Measurements from ENCODE around the gene SMPD3.

The SMPD3 gene

DNA sequence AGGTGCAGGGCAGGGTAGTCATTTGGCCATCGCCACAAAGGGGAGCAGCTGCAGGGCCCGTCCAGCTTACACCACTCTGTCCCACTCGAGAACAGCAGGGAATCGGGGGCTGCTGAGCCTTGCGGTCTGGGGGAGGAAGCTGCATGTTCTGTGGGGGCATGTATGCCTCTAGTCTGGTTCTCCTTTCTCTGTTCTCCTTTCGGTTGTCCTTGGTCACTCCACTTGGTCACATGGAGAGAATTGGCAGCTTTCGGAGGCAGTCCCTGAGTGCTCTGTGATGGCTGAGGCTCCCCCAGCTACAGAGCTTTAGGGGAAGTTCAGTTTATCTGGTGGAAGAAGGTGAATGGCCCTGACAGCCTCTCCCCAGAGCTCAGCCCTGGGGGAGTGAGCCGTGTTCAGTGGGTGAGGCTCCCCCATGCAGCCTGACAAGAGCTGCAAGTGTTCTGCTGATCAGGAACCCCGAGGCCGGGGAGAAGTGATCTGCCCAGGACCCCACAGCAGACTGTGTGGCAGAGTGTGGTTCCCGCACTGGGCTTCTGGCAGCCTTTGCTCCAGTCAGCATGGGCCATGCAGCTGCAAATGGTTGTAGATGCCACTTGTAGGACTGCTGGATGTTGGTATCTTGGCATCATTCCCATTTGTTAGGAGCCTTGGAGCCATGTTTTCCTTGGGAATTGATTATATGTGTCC is 22.3 kb upstream of the SMPD3 start:
- no peaks in the 10 kb centered on the region; the same call in 1 of the 2 replicates for H3K4me1 ChIP-seq (ENCODE audit: control insufficient read depth, insufficient read depth, low read length)
- H3K9ac ChIP-seq (ENCODE audit: low read depth, low read length), result no peak overlapping the region
- H3K9me3 ChIP-seq (ENCODE audit: control insufficient read depth, insufficient read depth, low read length), result no peaks in the 10 kb centered on the region
- H3K27me3 ChIP-seq (ENCODE audit: control insufficient read depth, insufficient read depth, low read length), result no peaks in the 10 kb centered on the region
- no peak overlapping the region for H3K4me3 ChIP-seq (ENCODE audit: low read depth, low read length)
- no peak overlapping the region for H3K27ac ChIP-seq (ENCODE audit: low read depth, low read length)
- H3K36me3 ChIP-seq (ENCODE audit: control insufficient read depth, insufficient read depth, low read length), result no peaks in the 10 kb centered on the region

DNA sequence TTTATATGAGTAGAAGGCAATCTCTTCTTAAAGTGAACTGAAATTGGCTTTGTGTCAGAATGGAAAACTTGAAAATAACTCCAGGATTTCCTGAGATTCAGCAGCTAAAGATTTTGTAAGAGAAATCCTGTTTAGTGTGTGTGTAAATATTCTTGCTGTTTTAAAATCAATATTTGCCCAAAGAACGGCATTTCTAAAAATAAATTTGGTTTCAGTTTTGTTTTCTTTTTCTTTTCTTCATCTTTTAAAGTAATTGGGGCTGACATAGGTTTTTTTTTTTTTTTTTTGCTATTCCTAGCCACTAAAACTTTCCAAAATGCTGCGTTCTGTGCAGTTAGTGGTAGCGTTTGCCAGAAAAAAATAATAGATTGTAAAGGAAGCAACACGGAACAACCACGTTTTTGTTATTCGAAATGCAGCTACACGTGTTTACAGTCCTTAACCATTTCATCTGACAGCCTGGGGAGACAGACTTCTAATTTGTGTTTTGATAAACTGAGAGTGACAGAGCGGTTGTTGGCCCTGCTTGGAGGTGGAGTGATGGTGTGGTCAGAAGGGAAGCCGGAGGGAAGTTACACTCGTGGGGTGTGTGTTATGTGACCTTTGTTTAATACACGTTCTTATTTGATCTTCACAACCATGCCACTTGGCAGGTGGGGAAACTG is 21.6 kb upstream of the SMPD3 start:
- H3K4me1 ChIP-seq (ENCODE audit: control insufficient read depth, insufficient read depth, low read length), result no peaks in the 10 kb centered on the region; the same call in 1 of the 2 replicates
- H3K36me3 ChIP-seq (ENCODE audit: control insufficient read depth, insufficient read depth, low read length), result no peaks in the 10 kb centered on the region
- no peak overlapping the region for H3K4me3 ChIP-seq (ENCODE audit: low read depth, low read length)
- H3K27ac ChIP-seq (ENCODE audit: low read depth, low read length), result no peak overlapping the region
- H3K9ac ChIP-seq (ENCODE audit: low read depth, low read length), result no peak overlapping the region
- no peaks in the 10 kb centered on the region for H3K27me3 ChIP-seq (ENCODE audit: control insufficient read depth, insufficient read depth, low read length)
- H3K9me3 ChIP-seq (ENCODE audit: control insufficient read depth, insufficient read depth, low read length), result no peaks in the 10 kb centered on the region

DNA sequence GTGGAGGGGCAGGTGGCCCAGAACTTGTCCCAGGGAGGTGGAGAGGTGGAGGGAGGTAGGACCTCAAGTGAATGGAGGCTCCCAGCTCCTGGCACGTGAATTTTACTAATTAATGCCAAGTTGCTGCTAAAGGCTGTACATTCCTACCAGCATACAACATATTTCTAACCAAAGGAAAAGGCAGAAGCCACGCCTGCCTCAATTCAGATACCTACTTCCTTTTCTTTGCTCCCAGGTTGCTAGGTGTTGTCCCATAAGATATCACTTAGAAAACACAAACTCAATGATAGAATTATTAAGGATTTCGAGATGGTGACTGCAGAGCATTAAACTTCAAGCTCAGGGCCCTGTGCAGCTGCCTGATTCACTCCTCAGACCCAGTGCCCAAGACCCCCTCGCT is 20.5 kb upstream of the SMPD3 start:
- H3K27ac ChIP-seq (ENCODE audit: low read depth, low read length), result no peak overlapping the region
- H3K4me1 ChIP-seq (ENCODE audit: control insufficient read depth, insufficient read depth, low read length), result no peaks in the 10 kb centered on the region; the same call in 1 of the 2 replicates
- no peaks in the 10 kb centered on the region for H3K27me3 ChIP-seq (ENCODE audit: control insufficient read depth, insufficient read depth, low read length)
- no peak overlapping the region for H3K4me3 ChIP-seq (ENCODE audit: low read depth, low read length)
- H3K36me3 ChIP-seq (ENCODE audit: control insufficient read depth, insufficient read depth, low read length), result no peaks in the 10 kb centered on the region
- no peaks in the 10 kb centered on the region for H3K9me3 ChIP-seq (ENCODE audit: control insufficient read depth, insufficient read depth, low read length)
- H3K9ac ChIP-seq (ENCODE audit: low read depth, low read length), result no peak overlapping the region

DNA sequence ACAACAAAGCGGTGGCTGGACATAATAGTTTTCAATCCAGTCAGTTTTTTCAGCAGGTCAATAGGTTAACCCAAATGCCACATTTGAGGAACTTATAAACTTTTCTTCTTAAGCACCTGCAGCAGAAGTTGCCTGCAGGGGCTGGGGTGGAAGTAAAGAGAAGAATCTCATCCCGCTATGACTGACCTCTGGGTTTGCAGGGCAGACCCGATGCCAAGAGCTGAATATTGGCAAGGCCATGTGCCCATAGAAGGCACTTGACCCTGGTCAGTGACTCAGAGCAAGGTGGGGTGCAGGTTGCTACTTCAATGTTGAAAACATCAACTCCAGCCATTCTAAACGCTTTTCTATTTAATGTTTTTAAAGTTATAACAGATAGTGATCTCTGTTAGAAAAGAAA is 17.9 kb upstream of the SMPD3 start:
- H3K4me1 ChIP-seq (ENCODE audit: control insufficient read depth, insufficient read depth, low read length), result no peaks in the 10 kb centered on the region; the same call in 1 of the 2 replicates
- H3K9ac ChIP-seq (ENCODE audit: low read depth, low read length), result no peak overlapping the region
- H3K9me3 ChIP-seq (ENCODE audit: control insufficient read depth, insufficient read depth, low read length), result no peaks in the 10 kb centered on the region
- no peak overlapping the region for H3K4me3 ChIP-seq (ENCODE audit: low read depth, low read length)
- no peaks in the 10 kb centered on the region for H3K36me3 ChIP-seq (ENCODE audit: control insufficient read depth, insufficient read depth, low read length)
- no peaks in the 10 kb centered on the region for H3K27me3 ChIP-seq (ENCODE audit: control insufficient read depth, insufficient read depth, low read length)
- no peak overlapping the region for H3K27ac ChIP-seq (ENCODE audit: low read depth, low read length)

DNA sequence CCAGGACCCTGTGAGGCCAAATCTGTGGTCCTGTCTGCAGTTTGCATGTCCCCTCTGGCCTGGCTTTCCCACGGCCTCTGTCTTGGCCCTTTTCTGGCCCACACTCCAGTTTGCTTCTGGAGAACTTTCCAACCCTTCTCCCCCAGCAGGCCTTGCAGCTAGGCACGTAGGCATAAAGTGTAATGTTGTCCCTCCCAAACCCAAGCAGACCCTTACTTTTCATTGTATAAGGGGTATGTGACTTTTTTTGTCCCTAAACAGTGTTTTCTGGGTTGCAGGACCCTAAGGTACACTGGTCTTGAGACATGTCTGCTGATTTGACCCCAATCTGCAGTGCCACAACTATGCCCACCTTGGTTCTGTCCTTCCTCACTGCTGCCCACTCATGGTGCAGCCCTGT is 15.6 kb upstream of the SMPD3 start:
- Histone ChIP-seq H3K27me3 (ENCODE audit: control insufficient read depth, insufficient read depth, low read length) (no peaks in the 10 kb centered on the region), H3K36me3 (ENCODE audit: control insufficient read depth, insufficient read depth, low read length) (no peaks in the 10 kb centered on the region), H3K27ac (ENCODE audit: low read depth, low read length) (no peak overlapping the region), H3K4me3 (ENCODE audit: low read depth, low read length) (no peak overlapping the region), H3K9me3 (ENCODE audit: control insufficient read depth, insufficient read depth, low read length) (no peaks in the 10 kb centered on the region), H3K9ac (ENCODE audit: low read depth, low read length) (no peak overlapping the region), H3K4me1 (ENCODE audit: control insufficient read depth, insufficient read depth, low read length) (no peaks in the 10 kb centered on the region)

GRCh38 chr16:68460067-68460466 is 11.8 kb upstream of the SMPD3 start:
- no peak overlapping the region for H3K4me3 ChIP-seq (ENCODE audit: low read depth, low read length)
- no peak overlapping the region for H3K27ac ChIP-seq (ENCODE audit: low read depth, low read length)
- H3K9me3 ChIP-seq (ENCODE audit: control insufficient read depth, insufficient read depth, low read length), result no peaks in the 10 kb centered on the region
- H3K27me3 ChIP-seq (ENCODE audit: control insufficient read depth, insufficient read depth, low read length), result no peaks in the 10 kb centered on the region
- H3K4me1 ChIP-seq (ENCODE audit: control insufficient read depth, insufficient read depth, low read length), result no peaks in the 10 kb centered on the region
- H3K9ac ChIP-seq (ENCODE audit: low read depth, low read length), result no peak overlapping the region
- H3K36me3 ChIP-seq (ENCODE audit: control insufficient read depth, insufficient read depth, low read length), result no peaks in the 10 kb centered on the region

DNA sequence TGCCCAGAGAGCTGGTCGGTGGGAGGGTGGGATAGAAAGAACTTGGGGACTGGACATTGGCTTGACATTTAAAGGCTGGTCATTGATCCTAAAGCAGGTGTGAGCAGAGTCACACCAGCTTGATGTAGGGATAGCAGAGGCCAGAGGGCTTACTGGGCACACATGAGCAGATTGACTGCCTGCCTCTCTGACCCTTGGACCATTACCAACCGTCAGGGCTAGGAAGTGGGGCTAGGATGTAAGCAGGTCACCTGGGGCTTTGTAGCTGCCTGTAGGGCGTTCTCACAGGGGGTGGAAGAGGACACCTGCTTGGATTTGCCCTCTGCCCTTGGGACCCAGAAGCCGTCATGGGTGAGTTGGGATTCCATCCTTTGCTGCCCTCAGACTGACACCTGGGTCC is 11.1 kb upstream of the SMPD3 start:
- no peaks in the 10 kb centered on the region for H3K27me3 ChIP-seq (ENCODE audit: control insufficient read depth, insufficient read depth, low read length)
- no peak overlapping the region for H3K27ac ChIP-seq (ENCODE audit: low read depth, low read length)
- H3K9ac ChIP-seq (ENCODE audit: low read depth, low read length), result no peak overlapping the region
- no peaks in the 10 kb centered on the region for H3K4me1 ChIP-seq (ENCODE audit: control insufficient read depth, insufficient read depth, low read length)
- H3K9me3 ChIP-seq (ENCODE audit: control insufficient read depth, insufficient read depth, low read length), result no peaks in the 10 kb centered on the region
- H3K36me3 ChIP-seq (ENCODE audit: control insufficient read depth, insufficient read depth, low read length), result no peaks in the 10 kb centered on the region
- H3K4me3 ChIP-seq (ENCODE audit: low read depth, low read length), result no peak overlapping the region

DNA sequence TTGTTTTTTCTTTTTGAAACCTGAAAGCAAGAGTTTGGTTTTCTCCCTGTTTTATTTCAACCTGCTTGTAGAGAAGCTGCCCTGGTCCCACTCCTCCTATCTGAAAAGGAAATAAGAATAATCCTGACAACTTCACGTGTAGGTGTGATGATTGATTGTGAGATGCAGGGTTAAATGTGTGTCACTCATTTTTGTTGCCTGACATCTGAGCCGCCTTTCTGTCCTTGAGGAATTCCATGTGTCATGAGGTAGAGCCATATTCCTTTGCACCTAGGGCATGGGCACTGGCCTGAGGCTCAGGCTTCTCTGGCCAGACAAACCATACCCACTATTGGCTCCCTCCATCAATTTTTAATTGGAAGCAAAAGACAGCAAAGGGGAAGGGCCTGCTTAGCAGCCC is 10.2 kb upstream of the SMPD3 start:
- Histone ChIP-seq H3K4me1 (ENCODE audit: control insufficient read depth, insufficient read depth, low read length) (no peaks in the 10 kb centered on the region), H3K4me3 (ENCODE audit: low read depth, low read length) (no peak overlapping the region), H3K9ac (ENCODE audit: low read depth, low read length) (no peak overlapping the region), H3K9me3 (ENCODE audit: control insufficient read depth, insufficient read depth, low read length) (no peaks in the 10 kb centered on the region), H3K36me3 (ENCODE audit: control insufficient read depth, insufficient read depth, low read length) (no peaks in the 10 kb centered on the region), H3K27ac (ENCODE audit: low read depth, low read length) (no peak overlapping the region), H3K27me3 (ENCODE audit: control insufficient read depth, insufficient read depth, low read length) (no peaks in the 10 kb centered on the region)

DNA sequence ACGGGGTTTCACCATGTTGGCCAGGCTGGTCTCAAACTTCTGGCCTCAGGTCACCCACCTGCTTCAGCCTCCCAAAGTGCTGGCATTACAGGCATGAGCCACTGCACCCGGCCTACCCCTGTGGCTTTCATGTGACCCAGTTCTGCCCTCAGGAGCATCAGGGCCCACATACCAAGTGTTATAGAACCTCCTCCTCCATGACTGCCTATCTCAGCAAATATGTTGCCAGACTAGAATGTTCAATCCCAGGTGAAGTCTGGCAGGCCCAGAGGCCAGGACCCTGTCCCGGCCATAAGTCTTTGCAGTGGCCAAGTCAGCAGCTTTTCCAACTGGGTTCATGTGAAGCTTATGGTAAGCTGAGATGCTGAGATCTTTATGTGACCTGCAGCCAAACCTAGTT is 9.8 kb upstream of the SMPD3 start:
- H3K27ac ChIP-seq (ENCODE audit: low read depth, low read length), result no peak overlapping the region
- H3K9ac ChIP-seq (ENCODE audit: low read depth, low read length), result no peak overlapping the region
- no peaks in the 10 kb centered on the region for H3K36me3 ChIP-seq (ENCODE audit: control insufficient read depth, insufficient read depth, low read length)
- no peak overlapping the region for H3K4me3 ChIP-seq (ENCODE audit: low read depth, low read length)
- H3K9me3 ChIP-seq (ENCODE audit: control insufficient read depth, insufficient read depth, low read length), result no peaks in the 10 kb centered on the region
- no peaks in the 10 kb centered on the region for H3K27me3 ChIP-seq (ENCODE audit: control insufficient read depth, insufficient read depth, low read length)
- H3K4me1 ChIP-seq (ENCODE audit: control insufficient read depth, insufficient read depth, low read length), result no peaks in the 10 kb centered on the region

DNA sequence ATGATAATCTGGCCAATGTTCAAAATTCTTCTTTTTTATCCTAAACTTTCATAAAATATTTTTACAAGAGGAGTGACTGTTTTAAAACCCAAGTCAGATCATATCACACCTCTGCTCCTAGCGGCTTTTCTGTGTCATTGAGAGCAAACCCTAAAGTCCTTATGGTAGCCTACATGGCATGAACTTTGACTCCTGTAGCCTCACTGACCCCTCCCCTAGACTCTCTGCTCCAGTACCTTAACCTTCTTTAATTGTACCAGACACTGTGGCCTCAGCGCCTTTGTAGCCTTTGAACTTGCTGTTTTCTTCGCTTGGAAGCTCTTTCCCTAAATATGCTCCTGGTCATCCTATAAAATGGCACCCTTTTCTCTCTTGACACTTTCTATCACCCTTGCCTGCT is 7.3 kb upstream of the SMPD3 start:
- Histone ChIP-seq H3K27me3 (ENCODE audit: control insufficient read depth, insufficient read depth, low read length) (no peaks in the 10 kb centered on the region), H3K36me3 (ENCODE audit: control insufficient read depth, insufficient read depth, low read length) (no peaks in the 10 kb centered on the region), H3K27ac (ENCODE audit: low read depth, low read length) (no peak overlapping the region), H3K4me3 (ENCODE audit: low read depth, low read length) (no peak overlapping the region), H3K9ac (ENCODE audit: low read depth, low read length) (no peak overlapping the region), H3K9me3 (ENCODE audit: control insufficient read depth, insufficient read depth, low read length) (no peaks in the 10 kb centered on the region), H3K4me1 (ENCODE audit: control insufficient read depth, insufficient read depth, low read length) (no peaks in the 10 kb centered on the region)

DNA sequence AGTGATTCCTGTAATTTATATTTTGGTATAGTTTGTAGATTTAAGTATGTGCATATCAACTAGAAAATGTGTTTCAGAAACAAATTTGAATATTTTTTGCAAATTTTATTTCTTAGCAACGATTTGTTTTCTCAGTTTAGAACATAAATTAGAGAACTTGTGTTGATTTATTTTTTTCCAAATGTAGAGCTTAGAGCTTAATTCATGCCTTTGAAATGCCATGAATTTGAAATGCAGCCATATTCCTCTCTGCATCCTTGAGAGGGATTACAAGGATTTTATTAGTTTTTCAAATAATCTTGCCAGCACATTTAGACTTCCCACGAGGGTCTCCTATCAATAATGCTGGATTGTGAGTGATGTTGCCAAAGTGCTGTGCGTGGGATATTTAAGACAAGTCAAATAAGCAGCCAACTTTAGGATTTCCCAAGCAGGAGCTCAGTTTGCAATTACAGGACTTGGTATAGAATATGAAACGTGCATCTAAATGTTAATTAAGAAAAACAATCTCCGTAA is 6.7 kb upstream of the SMPD3 start:
- H3K9ac ChIP-seq (ENCODE audit: low read depth, low read length), result no peak overlapping the region
- no peaks in the 10 kb centered on the region for H3K27me3 ChIP-seq (ENCODE audit: control insufficient read depth, insufficient read depth, low read length)
- H3K27ac ChIP-seq (ENCODE audit: low read depth, low read length), result no peak overlapping the region
- no peaks in the 10 kb centered on the region for H3K9me3 ChIP-seq (ENCODE audit: control insufficient read depth, insufficient read depth, low read length)
- H3K4me1 ChIP-seq (ENCODE audit: control insufficient read depth, insufficient read depth, low read length), result no peaks in the 10 kb centered on the region
- H3K4me3 ChIP-seq (ENCODE audit: low read depth, low read length), result no peak overlapping the region
- no peaks in the 10 kb centered on the region for H3K36me3 ChIP-seq (ENCODE audit: control insufficient read depth, insufficient read depth, low read length)
